HG03103 (cell line): Measurements from ENCODE around the gene SHC4.
A peak's percentile ranks its signal among the peaks of the same experiment; 100 is the strongest.

Experiments
- ATAC-seq: cut with Tn5 transposase; IDR thresholded peaks from one replicate; pipeline ENCODE4 v1.9.1; 2021; ENCODE audit warnings: low read depth; ENCODE audit not compliant: unreplicated experiment

Gene SHC4, protein sequence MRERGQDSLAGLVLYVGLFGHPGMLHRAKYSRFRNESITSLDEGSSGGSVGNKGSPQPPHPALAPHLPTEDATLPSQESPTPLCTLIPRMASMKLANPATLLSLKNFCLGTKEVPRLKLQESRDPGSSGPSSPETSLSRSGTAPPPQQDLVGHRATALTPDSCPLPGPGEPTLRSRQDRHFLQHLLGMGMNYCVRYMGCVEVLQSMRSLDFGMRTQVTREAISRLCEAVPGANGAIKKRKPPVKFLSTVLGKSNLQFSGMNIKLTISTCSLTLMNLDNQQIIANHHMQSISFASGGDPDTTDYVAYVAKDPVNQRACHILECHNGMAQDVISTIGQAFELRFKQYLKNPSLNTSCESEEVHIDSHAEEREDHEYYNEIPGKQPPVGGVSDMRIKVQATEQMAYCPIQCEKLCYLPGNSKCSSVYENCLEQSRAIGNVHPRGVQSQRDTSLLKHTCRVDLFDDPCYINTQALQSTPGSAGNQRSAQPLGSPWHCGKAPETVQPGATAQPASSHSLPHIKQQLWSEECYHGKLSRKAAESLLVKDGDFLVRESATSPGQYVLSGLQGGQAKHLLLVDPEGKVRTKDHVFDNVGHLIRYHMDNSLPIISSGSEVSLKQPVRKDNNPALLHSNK

DNA sequence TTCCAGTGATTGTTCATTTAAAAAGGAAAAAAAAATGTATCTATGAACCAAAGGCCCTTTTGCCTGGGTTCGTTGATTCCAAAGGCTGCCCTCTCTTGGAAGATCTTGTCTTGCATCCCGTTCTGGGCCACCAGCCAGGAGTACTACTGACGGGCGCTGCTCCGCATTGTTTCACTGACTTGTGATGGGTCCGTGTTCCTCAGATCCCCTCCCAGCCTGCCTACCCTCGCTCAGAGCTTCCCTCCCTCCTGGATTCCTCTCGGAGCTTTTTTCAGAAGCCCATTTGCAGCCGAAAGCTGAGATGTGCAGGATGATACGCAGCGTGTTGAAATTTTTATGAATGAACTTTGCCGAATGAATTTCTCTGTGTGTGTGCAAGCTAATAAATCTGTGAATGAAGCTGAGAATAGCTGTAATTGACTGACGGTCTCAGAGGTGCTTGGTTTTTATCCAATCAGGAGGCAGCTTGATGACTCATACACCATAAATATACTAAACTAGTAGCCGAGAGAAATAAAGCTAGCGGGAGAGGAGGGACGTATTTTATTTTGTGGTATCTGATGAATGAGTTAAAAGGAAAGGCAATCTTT lies at the start of gene SHC4:
TSS of gene SHC4 (minus strand) at position 396 of the 590 bp plus-strand sequence. CDS start 904 bp downstream, outside the sequence.
- ATAC-seq = no peak

DNA sequence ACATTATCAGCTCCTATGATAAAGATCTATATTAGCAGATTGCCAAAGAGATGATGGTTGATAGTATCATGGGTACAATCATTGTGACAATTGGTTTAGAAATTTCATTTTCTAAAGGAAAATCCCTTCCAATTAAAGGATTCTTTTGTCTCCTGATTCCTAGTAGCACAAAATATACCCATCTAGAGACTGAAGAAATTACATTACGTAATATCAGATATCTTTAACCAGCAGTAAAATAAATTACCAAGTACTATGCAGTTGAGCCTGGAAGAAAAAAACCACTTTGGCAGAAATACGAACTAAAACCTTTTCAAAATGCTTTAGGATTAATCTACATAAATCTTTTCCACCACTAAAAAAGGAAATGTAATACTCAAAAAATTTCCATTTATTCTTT lies 35.6 kb upstream of the SHC4 start:
- no peak for ATAC-seq

DNA sequence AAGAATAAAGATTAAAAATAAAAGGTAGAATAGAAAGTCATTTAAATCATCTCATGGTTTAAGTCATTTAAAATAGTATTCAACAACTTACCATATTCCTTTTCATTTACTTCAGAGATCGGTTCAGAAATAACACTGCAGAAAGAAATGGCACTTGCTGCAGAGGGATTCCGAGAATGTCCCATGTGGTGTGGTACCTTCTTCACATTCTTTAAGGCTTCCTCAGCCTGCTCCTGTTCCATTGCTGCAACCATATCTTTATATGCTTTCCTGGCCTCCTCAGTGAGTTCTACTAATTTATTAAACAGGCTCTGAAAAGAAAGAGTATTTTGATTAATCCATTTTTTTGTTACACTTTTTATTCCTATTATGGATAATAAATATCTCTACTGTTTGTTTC lies 32.6 kb upstream of the SHC4 start:
- no peak for ATAC-seq

DNA sequence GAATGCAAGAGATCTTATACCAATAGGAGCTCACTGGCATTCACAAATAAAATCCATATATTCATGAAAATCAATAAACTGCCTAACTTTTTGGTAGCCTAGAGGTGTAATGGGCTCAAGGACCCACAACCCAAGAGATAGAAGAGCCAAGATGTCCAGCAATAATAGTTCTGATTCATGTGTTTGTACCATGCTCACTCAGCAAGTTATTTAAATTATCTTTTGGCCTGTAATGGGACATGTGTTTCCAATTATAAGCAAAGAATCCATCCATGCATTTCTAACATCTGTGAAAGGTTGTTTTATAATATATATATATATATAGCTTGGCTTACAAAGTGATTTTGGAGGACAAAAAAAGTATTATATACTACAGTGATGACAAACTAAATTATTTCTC lies 29.7 kb upstream of the SHC4 start:
- ATAC-seq = no peak

DNA sequence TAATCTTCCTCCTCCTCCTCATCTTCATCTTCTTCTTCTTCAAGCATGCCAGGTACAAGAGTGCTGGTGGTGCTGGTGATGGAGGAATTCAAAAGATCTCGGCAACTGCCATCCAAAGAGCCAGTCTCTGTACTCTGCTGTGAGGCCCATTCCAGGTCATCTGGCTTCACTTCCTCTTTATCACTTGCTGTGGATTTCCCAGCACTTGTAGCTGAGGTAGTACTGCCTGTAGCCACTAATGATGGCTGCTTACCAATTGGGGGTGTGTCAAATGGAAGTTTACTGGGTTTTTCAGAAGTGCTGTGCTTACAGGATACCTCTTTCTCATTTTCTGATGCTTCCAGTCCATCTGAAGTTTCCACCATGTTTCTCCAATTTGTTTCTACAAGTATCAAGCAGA lies 28.8 kb upstream of the SHC4 start:
- ATAC-seq = peak; percentile 96

DNA sequence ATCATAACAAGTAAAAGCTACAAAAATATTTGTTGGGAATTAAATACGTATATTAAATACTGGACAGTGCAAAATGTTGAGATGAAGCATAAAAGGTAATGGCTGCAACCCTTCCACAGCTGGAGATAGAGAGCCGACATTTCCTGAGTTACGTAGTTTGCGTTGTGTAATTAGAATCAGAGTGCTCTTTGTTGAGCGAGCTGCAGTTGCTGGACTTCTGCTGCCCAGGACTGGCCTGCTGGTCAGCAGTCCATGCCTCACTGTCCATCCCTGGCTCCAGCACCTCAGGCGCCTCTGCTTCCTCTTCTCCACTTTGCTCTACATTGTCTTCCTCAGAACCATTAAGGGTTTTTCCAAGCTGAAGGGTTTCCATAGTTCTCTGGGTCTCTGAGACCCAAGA lies 28.4 kb upstream of the SHC4 start:
- ATAC-seq = no peak

DNA sequence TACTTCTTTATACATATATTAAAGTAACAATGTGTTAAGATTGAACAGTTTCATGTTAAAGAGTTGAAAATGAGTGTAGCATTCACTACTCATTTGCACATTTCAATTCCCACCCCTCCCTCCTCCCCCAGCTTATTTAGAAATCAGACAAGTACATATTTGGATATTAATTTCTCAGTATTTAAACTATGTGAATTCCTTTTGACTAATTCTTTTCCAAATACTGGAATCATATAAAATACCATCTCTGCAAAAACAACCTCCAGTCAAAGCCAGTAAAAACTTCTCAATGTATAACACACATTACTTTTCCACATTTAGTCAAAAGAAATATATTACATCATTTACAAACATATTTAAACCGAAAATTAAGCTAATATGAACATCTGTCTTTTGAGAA lies 25.5 kb upstream of the SHC4 start:
- ATAC-seq = no peak

DNA sequence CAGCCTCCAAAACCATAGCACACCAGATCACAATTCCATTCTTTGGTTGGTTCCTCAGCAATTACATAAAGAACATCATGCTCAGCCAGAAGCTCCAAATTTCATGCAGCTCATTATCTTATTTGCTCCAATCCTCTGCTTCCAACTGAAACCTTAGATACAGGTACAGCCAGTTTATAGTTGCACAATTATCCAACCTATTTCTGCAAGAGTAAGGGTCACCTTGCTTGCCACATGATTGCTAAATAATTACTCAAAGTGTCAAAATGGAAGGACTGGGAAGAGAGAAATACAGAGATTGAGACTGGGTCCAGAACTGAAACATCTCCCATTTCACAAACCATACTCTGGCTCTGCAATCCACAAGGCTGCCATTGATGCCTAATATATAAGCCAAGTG lies 23.4 kb upstream of the SHC4 start:
- no peak for ATAC-seq

DNA sequence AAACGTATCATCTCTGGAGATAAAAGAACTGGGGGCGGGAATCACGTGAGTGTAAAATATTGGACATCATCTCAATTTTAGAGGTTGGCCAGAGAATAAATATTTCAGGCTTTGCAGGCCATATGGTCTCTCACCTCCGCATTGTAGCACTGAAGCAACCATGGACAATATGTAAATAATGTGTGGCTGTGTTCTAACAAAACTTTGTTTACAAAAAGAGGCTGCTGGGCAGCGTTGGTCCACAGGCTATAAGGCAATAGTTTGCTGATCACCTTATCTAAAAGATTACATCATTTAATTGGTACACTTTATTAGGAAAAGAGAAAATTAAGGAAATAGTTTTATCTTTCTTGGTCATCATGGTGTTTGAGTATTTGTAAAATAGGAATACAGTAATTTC lies 22.5 kb upstream of the SHC4 start:
- ATAC-seq = no peak

DNA sequence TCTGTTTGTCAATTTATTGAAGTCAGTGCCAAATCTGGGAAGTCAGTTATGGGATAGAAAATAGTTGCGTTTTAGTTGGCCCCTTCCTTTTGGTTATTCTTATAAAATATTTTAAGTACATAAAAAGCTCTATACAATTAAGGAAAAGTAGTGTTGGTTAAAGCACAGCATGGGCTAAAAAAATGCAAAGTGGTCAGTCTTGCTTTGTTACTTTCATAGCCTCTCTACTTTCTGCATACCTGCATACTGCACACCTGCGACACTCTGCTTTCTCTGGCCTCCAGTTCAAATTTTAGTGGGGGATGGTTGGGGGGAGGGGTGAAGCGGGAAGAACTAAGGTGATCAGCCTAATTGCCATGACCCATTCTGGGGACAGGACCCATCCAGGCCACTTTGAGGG lies 21.8 kb upstream of the SHC4 start:
- ATAC-seq = no peak

DNA sequence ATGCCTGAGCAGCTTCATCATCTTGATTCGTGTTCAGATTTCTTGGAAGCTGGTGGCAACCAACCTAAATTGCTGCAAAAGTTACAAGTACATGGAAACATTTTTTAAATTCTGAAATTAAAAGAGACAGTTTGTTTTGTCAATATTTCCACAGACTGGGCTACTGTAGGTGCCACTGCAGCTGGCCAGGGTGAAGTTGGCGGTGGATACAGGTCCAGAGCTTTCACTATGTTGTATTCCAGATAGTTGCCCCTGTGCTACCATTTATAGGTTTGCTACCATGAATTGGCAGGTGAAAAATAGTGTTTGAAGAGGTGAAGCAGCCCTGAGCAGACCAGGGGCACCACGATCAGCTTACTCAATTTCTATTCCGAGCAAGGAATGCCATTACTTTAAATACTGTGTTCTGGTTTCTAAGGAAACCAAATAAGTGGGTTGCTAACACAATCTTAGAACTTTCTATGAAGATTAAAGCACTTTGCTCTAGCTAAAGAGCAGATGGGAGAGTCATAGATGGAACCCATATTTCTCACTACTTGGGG lies 21.2 kb upstream of the SHC4 start:
- ATAC-seq = no peak

DNA sequence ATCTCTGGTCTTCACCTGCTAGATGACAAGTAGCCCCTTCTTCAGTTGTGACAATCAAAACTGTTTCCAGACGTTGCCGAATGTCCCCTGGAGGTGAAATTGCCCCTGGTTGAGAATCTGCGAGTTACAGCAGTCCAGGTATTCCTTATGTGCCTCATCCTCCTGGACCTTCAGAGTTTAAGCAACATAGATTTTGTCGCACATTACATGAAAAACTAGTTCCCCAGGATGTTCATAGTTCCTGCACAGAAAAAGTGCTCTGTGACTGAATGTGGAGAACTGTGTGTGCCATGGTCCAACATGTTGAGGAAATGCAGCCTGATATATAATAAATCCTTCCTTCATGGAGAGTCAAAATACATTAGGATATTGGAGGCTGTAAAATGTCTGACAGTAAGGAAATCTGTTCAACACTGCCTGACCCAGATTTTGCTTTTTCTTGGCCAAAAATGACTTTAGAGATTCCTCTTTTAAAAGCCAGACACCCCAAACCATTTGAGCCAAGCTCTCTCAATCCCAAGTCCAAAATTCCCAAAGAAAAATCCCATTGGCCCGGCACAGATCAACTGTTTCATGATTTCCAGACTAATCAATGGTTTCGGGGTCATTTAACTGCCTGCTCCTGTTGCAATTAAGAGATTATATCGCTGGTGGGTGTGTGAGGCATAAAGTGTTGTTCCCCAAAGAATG lies 20.4 kb upstream of the SHC4 start:
- no peak for ATAC-seq

DNA sequence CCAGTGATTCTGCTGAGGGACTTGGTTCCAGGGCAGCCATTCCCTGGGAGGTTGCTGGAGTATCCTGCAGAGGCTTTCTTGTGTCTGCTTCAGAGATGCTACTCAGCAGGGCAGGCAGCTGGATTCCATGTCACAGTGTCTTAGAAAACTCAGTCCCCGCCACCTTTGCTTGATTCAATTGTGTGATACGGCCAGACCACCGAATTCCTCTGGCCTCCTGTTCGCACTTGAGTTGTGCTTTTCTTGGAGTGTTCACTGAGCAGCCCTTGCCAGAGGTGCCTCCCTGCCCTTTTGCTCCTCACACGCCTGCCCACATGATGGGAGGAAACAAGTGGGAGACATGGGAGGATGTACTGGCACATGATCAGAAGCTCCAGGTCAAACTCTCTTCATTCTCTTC lies 19.6 kb upstream of the SHC4 start:
- no peak for ATAC-seq

DNA sequence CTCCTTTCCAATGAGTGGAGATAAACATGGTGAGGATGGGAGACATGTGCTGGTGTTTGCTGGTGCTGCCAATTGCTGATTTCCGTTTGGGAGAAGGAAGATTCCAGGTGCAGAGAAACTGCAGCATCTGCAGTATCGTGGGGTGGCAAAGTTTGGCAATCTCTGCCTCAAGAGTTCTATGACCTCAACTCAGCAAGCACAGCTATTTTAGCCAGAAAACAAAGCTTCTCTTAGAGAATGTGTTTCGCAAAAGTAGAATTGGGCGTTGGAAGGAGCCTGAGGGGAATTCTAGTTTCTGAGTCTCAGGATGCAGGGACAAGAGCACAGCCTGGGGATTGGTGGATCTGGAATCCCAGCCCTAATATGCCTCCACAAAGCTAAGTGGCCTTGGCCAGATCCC lies 18.2 kb upstream of the SHC4 start:
- no peak for ATAC-seq

DNA sequence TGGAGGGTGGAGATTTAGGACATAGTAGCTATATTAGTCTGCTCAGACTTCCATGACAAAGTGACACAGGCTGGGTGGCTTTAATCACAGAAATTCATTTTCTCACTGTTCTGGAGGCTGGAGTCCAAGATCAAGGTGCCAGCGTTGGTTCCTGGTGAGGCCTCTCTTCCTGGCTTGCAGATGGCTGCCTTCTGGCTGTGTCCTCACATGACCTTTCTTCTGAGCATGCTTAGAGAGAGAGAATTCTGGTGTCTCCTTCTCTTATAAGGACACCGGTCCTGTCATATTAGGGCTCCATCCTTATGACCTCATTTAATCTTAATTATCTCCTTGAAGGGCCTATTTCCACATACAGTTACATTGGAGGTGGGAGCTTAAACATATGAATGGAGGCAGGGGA lies 14.9 kb upstream of the SHC4 start:
- ATAC-seq = no peak

DNA sequence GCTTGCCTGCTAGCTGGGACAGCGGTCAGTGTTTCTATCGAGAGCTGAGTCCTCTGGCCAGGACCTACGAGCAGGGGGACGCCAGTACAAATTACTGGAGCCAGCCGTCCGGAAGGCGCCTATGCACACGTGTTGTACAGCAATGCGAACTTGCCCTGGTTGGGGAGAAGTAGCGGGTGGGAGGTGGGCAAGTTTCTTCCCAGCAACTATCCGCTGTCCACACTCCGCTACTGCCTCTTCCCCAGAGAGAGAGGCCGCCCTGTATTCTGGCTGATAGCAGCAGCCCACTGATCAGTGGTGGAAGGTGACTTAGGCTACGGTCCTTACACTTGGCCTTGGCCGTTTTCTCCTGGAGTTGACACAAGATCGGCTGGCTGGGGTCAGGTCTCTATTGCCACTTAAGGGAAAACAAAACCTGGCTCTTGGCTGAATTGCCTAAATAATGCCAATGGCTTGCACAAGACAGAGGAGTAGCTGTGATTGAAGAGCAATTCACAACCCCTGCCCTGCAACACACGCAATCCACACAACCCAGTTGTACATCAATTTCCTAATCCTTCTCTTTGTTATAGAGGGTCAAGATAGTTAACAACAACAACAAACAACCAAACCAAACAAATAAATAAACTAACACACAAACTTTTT lies 12.8 kb upstream of the SHC4 start:
- ATAC-seq = no peak

DNA sequence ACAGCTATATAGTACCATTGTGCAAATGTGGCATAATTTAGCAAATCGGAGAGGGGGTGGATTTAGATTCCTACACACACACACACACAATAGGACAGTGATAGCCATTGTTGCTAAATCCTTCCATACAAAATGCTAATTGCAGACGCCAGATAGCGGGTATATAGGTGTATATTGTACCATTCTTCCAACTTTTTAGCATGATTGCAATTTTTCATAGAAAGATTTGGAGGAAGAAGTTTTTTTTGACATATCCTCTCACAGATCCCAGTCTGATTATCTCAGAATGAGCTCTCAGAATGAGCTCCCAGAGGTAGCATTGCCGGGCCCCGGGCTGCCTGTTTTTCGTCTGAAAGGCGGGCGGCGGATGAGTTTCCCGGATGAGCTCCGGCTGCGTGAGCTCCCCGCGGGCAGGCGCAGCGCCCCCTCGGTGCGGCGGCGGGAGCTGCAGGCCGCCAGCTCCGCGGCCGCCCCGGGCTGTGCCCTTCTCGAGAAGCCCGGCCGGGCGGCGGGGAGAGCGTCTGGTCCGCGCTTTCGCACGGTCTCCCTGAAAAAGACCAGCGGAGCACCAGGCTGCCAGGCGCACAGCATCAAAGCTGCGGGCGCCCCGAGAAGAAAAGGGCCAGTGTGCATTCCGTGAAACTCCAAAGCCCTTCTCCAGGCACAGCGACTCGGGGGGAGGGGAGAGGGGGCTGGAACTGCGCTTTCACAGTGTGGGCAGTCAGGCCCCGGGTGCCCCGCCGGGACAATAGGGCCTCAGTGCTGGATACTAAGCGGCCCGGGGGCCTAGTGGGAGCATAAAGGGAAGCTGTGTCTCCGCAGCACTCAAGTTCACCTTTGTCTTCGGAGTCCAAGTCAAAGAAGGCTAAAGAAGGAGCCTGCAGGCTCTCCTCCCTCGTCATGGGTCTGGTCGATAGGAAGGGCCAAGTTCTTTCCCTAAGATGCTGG lies 12.0 kb upstream of the SHC4 start:
- peak; percentile 85 for ATAC-seq

DNA sequence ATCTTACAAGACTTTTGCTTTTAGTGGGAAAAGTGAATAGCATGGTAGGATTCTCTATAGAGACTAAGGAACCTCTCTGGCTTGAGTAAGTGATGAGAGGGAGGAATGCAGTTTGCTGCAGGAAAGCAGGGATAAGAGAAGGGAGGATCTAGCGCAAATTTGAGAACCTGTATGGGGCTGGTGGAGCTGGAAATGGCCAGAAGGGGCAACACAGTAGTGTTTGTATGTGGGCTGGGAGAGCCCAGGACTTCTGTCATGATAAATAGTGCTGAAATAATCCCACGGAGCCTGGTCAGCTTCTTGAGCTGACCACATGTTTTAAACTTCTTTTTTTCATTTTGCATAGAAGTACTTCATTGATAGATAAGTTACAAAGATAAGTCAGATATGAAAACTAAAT lies 11.2 kb upstream of the SHC4 start:
- no peak for ATAC-seq

DNA sequence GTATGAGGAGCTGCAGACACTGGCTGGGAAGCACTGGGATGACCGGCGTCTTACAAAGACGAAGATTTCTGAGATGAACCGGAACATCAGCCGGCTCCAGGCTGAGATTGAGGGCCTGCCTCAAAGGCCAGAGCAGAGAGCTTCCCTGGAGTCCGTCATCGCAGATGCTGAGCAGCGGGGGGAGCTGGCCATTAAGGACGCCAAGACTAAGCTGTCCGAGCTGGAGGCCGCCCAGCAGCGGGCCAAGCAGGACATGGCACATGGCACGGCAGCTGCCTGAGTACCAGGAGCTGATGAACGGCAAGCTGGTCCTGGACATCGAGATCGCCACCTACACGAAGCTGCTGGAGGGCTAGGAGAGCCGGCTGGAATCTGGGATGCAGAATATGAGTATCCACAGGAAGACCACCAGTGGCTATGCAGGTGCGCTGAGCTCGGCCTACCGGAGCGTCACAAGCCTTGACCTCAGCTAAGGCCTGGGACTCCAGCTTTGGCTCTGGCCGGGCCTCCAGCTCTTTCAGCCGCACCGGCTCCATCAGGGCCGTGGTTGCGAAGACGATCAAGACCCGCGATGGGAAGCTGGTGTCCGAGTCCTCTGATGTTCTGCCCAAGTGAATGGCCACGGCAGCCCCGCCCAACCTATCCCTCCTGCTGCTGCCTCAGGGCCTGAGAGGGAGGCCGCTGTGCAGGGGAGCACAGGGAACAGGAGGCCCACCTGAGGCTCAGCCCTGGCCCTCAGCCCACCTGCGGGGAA lies 9.2 kb upstream of the SHC4 start:
- ATAC-seq = no peak
